Transverse colon (tissue), 4 donors: ENCODE measurements around the gene SELENOT.

Experiments
- EP300 ChIP-seq: sonication (generic); formaldehyde crosslinking; IDR thresholded peaks from one replicate; pipeline ENCODE4 v1.6.1; 2017; ENCODE audit warnings: antibody characterized with exemption, low read depth
- POLR2A ChIP-seq: fragments of 450-650 bp; IDR thresholded peaks from one replicate; pipeline ENCODE4 v1.6.1; 2016; ENCODE audit warnings: antibody characterized with exemption, mild to moderate bottlenecking, moderate library complexity
- POLR2AphosphoS5 ChIP-seq, 3 donors: sonication (generic); formaldehyde crosslinking; IDR thresholded peaks; one replicate each; pipeline ENCODE4 v1.6.1; 2016; ENCODE audit warnings: antibody characterized with exemption in 3 of 3
- TF ChIP-seq, protein P1 (sequence below), 5 experiments: fragments of 200-600 bp in 3 of 5; fragments of 450-650 bp in 2 of 5; sonication (generic) in 3 of 5; IDR thresholded peaks; 1 replicate in 2 of 5; 2 replicates in 3 of 5; pipeline ENCODE4 v1.5.1; 2016 to 2017; ENCODE audit warnings: antibody characterized with exemption in 5 of 5, inconsistent platforms in 3 of 5, mild to moderate bottlenecking in 2 of 5, moderate library complexity in 1 of 5

- TF ChIP-seq, protein P1, sequence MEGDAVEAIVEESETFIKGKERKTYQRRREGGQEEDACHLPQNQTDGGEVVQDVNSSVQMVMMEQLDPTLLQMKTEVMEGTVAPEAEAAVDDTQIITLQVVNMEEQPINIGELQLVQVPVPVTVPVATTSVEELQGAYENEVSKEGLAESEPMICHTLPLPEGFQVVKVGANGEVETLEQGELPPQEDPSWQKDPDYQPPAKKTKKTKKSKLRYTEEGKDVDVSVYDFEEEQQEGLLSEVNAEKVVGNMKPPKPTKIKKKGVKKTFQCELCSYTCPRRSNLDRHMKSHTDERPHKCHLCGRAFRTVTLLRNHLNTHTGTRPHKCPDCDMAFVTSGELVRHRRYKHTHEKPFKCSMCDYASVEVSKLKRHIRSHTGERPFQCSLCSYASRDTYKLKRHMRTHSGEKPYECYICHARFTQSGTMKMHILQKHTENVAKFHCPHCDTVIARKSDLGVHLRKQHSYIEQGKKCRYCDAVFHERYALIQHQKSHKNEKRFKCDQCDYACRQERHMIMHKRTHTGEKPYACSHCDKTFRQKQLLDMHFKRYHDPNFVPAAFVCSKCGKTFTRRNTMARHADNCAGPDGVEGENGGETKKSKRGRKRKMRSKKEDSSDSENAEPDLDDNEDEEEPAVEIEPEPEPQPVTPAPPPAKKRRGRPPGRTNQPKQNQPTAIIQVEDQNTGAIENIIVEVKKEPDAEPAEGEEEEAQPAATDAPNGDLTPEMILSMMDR (IDR thresholded peaks at IDR 0.05): no peak
- TF ChIP-seq POLR2A (no peak), POLR2AphosphoS5 (IDR thresholded peaks at IDR 0.05) (no peak), EP300 (no peak)
These were observed 20.5 kb upstream of the SELENOT start for GRCh38 chr3:150582620-150583019.
